ENCODE results near the gene TIAM2. TPM values are rescaled to one million over a fixed set of nuclear protein-coding genes. Genes with fewer than 3 reads are reported as not detected.

The TIAM2 gene
- total RNA-seq, 4 donors from 2014 or later: 8.6 to 17.0 (median 14.8) TPM

GRCh38 chr6:154954347-154954746, 40.8 kb upstream of the TIAM2 start:
- WGBS: 84% methylated on average over 4 of the region's 4 CpGs
- no peak overlapping the region for H3K4me3 ChIP-seq

GRCh38 chr6:154956771-154957522, 38.2 kb upstream of the TIAM2 start:
- intact Hi-C loops (cut with DNase I): no loop called here
- WGBS: 92% methylated on average over 12 of the region's 12 CpGs

More at GRCh38 chr6:154954347-154954746, 40.8 kb upstream of the TIAM2 start:
- Histone ChIP-seq H3K4me1 (no peaks in the 10 kb centered on the region), H3K9me3 (no peaks in the 10 kb centered on the region), H3K36me3 (peaks cover 3 to 34% (median 26%) of the 10 kb centered on the region in 4 donors), H3K27ac (replicated peaks in 1 of 4) (no peak overlapping the region), H3K27me3 (no peaks in the 10 kb centered on the region)
- no peak for DNase-seq (ENCODE audit: extremely low spot score)
- intact Hi-C loops (cut with DNase I): no loop called here
- TF ChIP-seq POLR2AphosphoS5 (IDR thresholded peaks at IDR 0.05): no peak
- TF ChIP-seq CTCF (IDR thresholded peaks at IDR 0.05): no peak
- TF ChIP-seq EP300 (IDR thresholded peaks at IDR 0.05): no peak
- no peak for TF ChIP-seq POLR2A (IDR thresholded peaks at IDR 0.05; ENCODE audit: low read depth)

DNA sequence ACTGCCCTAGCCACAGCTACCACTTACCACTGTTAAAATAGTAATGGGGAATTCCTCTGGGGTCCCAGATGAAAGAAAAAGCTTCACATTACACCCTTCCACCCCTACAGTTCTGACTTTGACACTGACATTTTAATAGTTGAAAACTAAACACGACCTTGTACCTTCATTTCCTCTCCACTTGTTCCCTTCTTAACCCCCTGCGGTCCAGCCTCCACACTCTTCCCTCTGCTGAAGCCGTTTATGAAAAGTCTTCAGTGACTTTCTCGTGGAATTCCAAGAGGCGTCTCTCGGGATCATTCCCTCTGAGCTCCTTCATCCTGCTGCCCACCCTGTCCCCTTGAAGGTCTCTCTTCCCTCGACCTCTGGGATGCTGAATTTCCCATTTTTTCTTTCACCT, 36.6 kb upstream of the TIAM2 start:
- H3K9me3 ChIP-seq: no peaks in the 10 kb centered on the region
- 81% methylated on average over 7 of the region's 7 CpGs for WGBS
- DNase-seq (ENCODE audit: extremely low spot score): no peak
- H3K27ac ChIP-seq (replicated peaks in 1 of 4): no peak overlapping the region
- H3K36me3 ChIP-seq: peaks cover 4 to 29% (median 22%) of the 10 kb centered on the region in 4 donors
- no peaks in the 10 kb centered on the region for H3K27me3 ChIP-seq
- TF ChIP-seq POLR2AphosphoS5 (IDR thresholded peaks at IDR 0.05) (no peak), CTCF (IDR thresholded peaks at IDR 0.05) (no peak), EP300 (IDR thresholded peaks at IDR 0.05) (no peak), POLR2A (IDR thresholded peaks at IDR 0.05; ENCODE audit: low read depth) (no peak)
- intact Hi-C loops (cut with DNase I): no loop called here
- H3K4me1 ChIP-seq: no peaks in the 10 kb centered on the region
- no peak overlapping the region for H3K4me3 ChIP-seq

More at GRCh38 chr6:154956771-154957522, 38.2 kb upstream of the TIAM2 start:
- no peak for DNase-seq (ENCODE audit: extremely low spot score)
- H3K36me3 ChIP-seq: peaks cover 4 to 28% (median 21%) of the 10 kb centered on the region in 4 donors
- H3K27me3 ChIP-seq: no peaks in the 10 kb centered on the region
- no peaks in the 10 kb centered on the region for H3K4me1 ChIP-seq
- TF ChIP-seq POLR2A (IDR thresholded peaks at IDR 0.05; ENCODE audit: low read depth) (no peak), POLR2AphosphoS5 (IDR thresholded peaks at IDR 0.05) (no peak), CTCF (IDR thresholded peaks at IDR 0.05) (no peak), EP300 (IDR thresholded peaks at IDR 0.05) (no peak)
- no peak overlapping the region for H3K4me3 ChIP-seq
- no peaks in the 10 kb centered on the region for H3K9me3 ChIP-seq
- no peak overlapping the region for H3K27ac ChIP-seq (replicated peaks in 1 of 4)

GRCh38 chr6:154960299-154960843, 34.7 kb upstream of the TIAM2 start:
- Histone ChIP-seq H3K36me3 (peaks cover 4 to 33% (median 24%) of the 10 kb centered on the region in 4 donors), H3K27me3 (no peaks in the 10 kb centered on the region), H3K4me3 (no peak overlapping the region), H3K27ac (replicated peaks in 1 of 4) (no peak overlapping the region), H3K9me3 (no peaks in the 10 kb centered on the region), H3K4me1 (no peaks in the 10 kb centered on the region)
- no peak for DNase-seq (ENCODE audit: extremely low spot score)
- intact Hi-C loops (cut with DNase I): no loop called here
- 90% methylated on average over 11 of the region's 11 CpGs for WGBS
- no peak for TF ChIP-seq EP300 (IDR thresholded peaks at IDR 0.05)
- no peak for TF ChIP-seq POLR2AphosphoS5 (IDR thresholded peaks at IDR 0.05)
- TF ChIP-seq POLR2A (IDR thresholded peaks at IDR 0.05; ENCODE audit: low read depth): no peak
- TF ChIP-seq CTCF (IDR thresholded peaks at IDR 0.05): no peak

All from esophagus muscularis mucosa (tissue), 4 donors.